ENCODE data around the gene CYSTM1.
"Not testable (repeated sequence)": the region's sequence is repeated elsewhere in the genome, so short reads cannot be mapped to it uniquely, and the experiment has no call there.

The CYSTM1 gene

DNA sequence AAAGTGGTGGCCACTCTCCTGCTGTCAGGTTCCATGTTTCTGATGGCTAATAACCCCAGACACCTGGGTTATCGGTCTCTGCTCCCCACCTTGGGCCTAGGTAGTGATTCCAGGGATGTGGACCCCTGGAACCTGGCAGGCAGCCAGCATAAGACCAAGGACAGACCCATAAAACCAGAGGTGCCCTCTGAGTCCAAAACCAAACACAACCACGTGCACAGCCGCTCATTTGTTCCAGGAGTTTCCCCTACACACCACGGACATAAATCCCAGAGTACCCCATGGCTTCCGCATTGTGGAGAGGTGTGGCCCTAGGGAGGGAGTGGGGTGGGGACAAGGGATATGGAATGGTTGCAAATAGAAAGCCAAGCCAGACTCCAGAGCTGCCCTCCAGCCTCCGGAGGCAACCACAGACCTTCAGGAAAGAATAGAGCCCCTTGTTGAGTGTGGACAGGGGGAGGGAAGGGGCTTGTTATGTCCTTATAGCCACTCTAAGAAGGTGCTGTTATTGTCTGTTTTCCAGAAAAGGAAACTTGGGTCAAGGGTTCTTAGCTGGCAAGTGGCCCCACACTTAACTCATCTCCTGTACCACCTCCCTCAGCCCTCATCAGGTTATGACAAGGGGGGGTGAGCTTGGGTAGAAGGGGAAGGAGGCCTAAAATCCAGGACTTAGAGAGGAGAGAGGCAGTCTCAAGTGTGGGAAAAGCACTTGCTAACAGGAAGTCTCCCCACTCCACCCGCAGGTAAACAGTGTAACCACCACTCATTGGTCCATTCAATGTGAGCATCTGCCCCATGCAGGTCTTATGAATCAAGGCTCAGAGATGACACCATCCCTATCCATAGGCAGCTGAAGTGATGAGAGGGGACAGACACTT lies 23.6 kb upstream of the CYSTM1 start:
- no peak for DNase-seq

DNA sequence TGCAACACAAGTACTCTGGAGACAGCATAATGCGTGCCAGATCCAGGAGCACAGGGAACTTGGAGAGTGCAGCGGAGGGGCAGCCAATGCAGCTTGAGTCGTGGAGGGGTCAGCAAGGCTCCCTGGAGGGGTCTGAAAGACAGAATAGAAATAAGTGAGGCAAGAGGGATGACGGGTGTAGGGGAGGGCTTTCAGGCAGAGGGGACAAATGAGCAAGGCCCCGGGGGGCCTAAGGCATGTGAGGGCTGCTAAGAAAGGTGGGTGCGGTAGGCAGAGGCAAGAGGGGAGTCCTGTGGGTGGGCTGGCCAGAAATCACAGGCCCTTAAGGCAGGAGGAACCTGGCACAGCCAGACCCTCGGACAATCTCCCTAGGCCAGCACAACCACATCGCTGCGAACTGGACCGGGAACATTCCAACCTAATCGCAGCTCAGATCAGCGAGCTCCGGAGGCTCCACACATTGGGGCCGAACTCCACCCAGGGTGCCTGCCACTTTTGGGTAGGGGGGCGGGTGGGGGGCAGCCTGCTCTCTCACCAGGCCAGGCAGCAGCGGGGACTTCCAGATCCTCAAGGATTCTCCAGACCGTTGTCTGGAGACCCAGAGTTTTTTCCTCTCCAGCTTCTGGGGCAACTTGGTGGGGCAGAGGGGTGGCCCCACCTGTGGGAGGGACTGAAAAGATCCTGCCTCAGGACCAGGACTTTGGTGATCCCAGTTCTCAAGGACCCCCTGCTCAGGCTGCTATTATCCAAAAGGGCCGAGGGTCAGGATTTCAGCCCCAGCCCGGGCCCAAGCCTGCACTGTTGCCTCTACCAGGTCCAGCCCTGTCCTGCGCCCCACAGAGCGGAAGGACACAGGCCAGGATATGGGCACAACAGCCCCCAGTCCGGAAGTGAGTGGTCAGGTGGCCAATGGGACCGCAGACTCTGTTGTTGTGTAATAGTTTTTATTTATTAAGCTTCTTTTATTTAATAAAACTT lies 22.7 kb upstream of the CYSTM1 start:
- DNase-seq, result no peak

DNA sequence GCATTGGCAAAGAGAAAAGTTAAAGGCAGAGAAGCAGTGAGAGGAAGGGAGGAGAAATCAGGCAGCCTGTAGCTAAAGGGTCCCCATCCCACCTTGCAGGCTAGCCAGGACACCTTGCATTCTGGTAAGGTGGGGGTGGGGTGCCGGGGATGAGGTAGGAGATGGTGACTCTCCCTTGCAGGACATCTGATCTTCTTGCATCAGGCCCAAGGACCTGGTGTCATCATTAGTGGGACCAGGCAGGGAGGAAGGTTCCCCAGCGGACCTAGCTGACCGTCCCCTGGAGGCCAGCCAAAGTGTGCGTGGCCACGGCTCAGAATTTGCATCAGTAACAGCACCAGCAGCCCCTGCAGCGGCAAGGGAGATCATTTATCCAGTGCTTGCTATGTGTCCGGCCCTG lies 21.7 kb upstream of the CYSTM1 start:
- DNase-seq, result no peak

DNA sequence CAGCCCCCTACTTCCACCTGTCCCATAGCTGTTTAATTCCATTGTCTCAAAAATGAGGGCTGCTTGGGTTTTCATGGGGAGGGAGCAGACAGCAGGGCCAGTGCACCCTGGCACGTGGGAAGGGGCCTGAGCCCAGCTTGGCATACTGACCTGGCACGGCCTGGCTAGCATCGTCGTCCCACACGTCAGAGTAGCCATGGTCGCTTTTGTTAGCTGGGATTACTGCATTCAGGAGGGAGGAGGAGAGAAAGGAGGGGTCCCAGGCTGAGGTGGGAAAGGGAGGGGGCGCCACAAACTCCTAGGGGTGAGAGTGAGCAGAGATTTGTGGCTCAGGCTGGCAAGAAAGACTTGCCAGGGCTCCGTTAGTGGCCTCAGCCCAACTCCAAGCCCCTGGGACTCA lies 21.1 kb upstream of the CYSTM1 start:
- DNase-seq, result no peak

DNA sequence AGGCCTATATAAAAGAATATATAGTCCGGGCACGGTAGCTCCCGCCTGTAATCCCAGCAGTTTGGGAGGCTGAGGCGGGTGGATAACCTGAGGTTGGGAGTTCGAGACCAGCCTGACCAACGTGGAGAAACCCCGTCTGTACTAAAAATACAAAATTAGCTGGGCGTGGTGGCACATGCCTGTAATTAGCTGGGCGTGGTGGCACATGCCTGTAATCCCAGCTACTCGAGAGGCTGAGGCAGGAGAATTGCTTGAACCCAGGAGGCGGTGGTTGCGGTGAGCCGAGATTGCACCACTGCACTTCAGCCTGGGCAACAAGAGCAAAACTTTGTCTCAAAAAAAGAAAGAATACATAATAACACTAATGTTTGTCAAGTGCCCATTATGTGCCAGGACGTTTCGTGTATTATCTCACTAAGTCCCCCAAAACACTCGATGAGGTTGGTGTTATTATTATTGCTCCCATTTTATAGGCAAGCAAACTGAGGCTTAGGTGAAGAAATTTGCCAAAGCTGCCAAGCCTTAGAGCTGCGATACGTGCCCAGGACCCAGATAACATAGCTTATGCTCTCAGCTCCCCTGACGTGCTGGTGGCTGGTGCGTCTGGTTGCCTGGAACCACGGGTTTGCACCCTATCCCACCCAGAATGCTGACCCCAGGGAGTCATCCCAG lies 20.1 kb upstream of the CYSTM1 start:
- DNase-seq, result not testable (repeated sequence)

DNA sequence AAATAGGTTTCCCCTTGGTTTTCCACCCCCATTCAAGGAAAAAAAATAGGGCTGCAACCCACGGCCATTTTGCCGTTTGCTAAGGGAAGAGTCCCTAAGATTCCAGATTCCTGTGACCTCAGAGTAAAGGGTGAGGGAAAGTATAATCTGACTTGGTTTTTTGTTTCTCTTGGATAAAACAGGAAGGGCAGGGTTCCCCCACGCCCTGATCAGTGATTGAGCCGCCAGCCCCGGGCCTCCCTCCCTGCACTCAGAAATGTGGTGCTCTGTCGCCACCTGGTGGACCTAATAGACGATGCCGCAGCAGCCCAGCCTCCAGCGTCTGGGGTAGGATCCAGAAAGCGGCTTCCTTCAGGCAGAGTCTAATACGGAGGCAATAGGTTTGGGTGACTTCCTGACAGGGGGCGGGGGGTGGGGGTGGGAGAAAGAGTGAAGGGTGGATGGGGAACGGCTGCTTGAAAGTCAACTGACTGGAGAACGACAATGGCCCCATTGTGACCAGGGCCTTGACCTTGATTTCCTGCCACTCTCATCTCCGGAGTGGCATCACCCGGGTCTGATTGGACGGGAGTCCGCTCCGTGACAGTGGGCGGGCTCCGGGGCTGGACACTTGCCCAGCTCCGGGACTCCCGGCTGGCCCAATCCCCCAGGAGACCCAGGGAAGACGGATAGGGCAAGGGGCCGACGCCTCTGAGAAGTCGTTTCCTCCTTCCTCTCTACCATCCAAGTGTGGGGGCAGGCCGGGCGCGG lies 17.8 kb upstream of the CYSTM1 start:
- peak; percentile 84 for DNase-seq

DNA sequence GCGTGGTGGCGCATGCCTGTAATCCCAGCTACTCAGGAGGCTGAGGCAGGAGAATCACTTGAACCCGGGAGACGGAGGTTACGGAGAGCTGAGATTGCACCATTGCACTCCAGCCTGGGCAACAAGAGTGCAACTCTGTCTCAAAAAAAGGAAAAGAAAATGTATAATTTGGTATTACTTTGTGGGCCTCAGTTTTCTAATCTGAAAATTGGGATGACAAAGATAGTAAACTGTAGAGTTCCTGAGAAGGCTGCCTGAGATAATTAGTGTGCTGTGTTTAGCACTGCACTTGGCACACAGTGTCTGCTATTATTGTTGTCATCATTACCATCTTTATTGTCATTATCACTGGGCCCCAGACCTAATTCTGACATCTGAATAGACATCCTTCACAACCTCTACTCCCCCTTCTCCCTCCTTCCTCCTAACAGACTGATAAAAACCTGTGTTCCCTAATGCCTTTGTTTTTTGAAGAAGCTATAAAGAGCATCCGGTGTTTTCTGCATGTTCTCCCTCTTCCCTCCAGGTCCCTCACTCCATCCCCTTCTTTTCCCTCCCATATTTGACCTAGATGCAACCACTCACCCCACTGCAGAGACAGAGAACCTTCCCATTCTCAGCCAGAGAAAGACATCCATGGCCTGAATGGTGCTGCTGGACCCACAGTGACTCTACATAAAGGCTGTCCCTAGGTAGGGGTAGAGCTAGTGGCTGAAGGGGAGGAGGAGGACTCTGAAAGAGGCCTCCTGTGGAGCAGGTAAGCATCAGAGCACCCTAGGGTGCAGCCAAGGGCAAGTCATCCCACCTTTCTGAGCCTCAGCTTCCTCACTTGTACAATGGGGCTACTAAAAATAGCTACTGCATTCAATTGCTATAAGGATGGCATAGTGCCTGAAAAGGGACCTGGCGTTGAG lies 15.7 kb upstream of the CYSTM1 start:
- DNase-seq, result no peak

DNA sequence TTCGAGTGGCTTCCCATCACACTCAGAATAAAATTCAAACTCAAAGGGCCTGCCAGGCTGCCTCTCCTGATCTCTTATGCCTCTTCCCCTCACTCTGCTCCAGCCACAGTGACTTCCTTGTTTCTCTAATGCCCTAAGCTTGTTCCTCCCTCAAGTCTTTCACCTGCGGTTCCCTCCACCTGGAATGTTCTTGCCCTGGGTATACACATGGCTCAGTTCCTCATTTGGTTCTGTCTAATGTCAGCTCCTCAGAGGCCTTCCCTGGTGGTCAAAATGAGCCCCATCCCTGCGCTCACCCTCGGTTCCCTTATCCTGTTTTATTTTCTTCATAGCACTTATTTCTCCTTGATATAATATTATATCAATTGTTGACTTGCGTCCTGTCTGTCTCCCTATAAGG lies 12.7 kb upstream of the CYSTM1 start:
- no peak for DNase-seq

DNA sequence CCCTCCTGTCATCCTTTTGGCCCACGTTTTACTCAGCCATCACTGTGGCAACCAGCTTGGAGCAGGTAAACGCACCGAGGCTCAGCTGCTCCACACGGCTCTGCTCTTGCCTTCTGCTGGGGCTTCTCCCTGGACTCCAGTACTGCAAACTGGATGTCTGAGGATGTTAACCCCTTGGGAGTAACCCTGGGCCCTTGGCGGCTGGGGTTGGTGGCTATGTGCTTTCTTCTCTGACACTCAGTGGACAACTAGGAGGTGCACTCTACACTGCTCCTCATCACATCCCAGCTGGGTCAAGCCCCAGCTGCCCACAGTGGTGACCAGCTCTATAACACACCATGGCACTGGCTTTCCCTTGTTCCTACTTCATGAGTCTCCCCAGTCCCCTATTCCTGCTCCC lies 12.2 kb upstream of the CYSTM1 start:
- DNase-seq, result no peak

DNA sequence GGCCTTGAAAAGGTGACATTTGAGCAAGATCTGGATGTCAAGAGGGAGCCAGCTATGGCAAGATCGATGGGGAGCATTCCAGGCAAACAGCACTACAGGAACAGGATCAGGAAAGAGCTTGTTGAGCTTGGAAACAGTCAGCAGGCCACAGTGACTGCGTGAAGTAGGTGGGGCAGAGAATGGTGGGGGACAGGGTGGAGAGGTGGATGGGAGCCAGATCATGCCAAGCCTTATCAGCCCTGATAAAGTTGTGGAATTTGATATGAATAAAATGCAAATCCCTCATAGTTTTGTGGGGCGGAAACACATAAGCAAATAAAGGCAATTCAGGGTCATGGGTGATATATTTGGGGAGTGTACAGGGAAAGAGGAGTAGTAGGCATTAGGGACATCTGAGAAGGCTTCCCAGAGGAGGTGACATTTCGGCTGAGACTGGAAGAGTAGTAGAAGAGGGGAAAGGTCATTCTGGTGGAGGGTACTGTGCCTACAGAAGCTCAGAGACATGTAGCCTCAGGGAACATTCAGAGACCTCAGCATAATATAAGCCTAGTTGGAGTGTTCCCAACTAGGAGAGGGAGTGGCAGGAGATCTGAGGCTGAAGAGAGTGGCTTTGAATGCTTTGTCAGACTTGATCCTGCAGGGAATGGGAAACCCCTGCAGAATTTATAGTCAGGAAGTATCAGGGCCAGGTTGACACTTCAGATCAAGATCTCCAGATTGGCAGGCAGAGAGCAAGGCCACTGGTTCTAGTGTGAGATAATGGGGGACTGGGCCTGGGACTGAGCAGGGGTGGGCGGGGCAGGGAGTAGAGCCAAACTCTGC lies 9.7 kb upstream of the CYSTM1 start:
- DNase-seq, result no peak

DNA sequence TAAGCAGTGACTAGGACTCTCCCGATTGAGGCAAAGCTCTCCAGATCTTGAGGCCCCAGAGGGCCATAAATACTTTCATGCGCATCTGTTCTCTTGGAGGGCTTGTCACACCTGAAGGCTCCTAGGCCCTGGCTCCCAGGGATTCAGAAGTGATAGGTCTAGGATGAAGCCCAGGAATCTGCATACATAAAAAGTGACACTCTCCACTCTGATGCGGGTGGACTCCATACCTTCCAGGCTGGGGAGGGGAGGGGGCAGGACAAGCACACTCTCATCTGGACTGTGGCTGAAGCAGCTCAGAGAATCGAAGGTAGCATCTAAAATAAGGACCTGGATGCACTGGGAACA lies 9.1 kb upstream of the CYSTM1 start:
- DNase-seq, result no peak

DNA sequence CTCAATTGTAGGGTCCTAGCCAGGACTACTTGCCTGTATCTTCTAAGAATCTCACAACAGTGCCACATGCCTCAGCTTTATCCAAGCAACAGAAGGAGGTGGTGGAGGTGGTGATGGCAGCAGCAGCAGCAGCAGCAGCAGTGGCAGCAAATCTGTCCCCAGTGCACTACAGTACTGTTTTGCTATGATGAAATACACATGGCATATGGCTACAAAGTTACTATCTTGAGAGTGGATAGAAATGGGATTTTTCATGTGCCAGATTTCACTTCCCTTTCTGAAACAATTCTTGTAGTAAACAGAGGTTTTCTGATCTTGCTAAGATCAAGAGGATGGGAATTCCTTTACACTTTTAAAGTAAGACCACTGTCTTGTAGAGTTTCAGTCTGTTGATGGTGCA lies 8.1 kb upstream of the CYSTM1 start:
- no peak for DNase-seq

DNA sequence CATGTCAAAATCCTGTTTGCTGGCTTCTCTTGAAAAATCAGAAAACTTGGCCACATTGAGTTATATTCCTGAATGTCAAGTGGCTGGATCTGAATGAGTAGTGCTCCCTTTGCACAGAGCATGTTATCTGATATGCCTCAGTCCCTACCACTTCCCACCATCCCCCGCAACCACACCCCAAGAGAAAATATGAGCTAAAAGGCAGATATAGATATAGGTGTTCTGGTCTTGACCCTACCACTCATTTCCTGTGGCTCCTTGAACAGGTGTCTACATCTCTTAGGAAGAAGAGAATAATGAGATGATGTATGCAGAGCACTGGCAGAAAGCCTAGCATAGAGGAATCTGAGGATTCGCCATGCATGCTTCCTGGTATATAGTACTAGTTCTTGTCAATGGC lies 6.6 kb upstream of the CYSTM1 start:
- DNase-seq, result no peak

DNA sequence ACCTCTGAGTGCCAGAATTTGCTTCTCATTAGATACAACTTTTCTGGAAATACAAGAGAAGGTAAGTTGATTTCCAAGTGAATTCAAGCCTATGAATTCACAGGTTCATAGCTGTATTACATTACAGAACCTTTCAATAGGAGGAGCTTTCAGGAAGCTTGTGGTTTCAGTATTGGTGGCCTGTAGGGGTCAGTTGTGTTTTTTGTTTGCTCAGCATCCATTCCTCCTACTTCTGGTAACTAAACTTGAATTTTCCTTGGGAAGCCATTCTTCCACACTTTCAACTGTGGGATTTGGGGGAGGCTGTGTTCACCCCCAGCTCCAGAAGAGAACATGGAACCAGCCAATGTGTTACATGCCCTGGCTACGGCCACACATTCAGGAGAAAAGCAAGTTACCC lies 5.6 kb upstream of the CYSTM1 start:
- no peak for DNase-seq

DNA sequence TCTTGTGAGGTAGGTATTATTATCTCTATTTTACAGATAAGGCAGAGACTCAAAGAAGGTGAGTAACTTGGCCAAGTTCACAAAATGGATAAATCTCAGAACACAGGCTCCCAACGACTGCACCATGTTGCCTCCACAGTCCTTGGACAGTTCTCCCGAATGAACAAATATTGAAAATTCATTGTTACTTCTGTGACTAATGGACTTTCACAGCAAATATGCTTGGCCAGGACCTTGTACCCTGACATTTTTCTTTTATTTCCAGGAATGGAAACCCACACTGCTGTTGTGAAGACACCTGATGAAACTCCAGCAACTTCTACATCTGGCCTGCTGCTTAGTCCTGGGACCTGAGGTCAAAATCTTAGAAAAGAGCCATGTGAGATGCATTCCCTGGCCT lies 2.5 kb upstream of the CYSTM1 start:
- DNase-seq, result no peak

DNA sequence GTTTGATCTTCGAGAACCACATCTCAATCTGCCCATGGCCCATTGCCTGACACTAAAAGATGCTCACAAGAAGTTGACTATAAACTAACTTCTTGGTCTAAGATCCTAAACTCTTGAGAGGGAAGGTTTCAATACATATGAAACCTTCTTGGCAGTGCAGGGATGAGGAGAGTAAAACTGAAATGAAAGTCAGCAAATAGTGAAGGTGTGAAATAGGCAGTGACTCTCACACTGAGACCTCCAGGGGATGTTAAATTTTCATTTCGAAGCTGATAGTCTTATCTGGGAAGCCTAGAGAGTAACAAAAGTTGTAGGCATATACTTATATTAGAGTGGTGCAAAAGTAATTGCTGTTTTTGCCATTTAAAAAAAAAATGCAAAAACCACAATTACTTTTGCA lies 974 bp upstream of the CYSTM1 start:
- no peak for DNase-seq

DNA sequence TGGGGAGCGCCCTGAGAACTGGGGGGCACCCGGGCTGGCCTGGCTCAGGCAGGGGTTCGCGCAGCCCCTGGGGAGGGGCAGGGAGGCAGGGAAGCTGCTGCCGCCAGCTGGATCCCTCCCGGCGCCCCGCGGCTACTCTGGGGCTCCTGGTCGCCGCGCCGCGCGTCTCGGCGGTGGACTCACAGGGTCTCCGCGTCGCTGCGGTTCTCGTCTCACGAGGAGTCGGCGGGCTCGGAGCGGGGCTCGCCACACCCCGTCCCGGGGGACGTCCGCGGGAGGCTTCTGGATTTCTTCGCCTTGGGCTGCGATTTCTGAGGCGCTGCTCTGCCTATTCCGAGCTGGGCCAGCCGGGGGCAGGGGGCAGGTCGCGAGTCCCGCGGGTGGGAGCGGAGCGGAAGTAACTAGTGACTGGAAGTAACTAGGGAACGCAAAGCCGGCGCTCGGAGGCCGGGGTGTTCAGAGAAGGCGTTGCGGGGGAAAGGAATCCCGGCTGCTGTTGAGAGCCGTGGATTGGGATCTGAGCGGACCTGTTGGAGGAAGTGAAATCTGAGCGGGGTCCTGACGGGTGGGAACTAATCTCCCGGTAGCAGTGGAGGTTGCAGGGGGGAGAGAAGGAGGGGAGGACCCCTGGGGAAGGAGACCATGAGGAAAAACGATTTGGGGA lies 511 bp downstream of the CYSTM1 start:
- DNase-seq, result peak; percentile 69

DNA sequence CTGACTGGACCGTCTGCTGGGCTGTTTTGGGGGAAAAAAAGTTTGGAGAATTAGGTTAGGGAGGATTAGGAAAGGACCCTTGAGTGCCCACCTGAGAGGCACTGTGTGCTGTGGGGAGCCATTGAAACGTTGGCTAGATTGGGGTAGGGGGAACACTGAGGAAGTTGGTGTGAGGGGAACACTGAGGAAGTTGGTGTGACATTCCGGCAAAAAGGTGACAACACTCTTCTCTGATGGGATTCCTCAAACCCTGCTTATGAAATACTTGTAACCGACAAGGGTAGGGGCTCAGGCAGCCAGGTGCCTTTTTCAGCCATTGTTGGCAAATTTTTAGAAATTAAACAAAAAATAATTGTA lies 1.0 kb downstream of the CYSTM1 start:
- DNase-seq, result no peak

DNA sequence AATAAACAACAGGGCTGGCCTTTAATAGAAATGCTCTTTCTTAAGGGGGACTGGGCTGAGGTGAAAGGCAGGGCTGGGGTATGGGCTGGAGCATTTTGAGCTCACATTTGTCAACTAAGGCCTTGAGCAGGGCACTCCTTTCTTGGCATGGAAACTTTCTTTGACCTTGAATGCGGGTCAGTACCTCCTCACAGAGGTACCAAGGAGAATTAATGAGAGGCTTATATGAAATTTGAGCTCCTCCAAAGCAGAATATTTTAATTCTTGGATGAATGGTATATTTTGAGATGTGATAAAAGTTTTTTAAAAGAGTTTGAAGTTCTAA lies 3.1 kb downstream of the CYSTM1 start:
- DNase-seq, result no peak

DNA sequence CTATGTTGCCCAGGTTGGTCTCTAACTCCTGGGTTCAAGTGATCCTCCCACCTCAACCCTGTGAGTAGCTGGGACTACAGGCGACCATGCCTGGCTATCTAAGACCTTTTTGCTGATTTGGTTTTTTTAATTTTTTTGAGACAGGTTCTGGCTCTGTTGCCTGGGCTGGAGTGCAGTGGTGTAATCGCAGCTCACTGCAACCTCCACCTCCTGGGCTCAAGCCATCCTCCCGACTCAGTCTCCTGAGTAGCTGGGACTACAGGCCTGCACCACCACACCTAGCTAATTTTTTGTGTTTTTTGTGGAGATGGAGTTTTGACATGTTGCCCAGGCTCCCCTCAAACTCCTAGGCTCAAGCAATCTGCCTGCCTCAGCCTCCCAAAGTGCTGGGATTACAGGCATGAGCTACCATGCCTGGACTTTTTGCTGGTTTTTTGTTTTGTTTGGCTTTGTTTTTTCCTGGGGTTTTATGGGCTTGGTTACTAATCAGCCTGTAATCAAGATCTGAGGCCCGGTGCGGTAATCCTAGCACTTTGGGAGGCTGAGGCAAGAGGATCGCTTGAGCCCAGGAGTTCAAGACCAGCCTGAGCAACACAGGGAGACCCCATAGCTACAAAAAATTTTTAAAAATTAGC lies 3.6 kb downstream of the CYSTM1 start:
- no peak for DNase-seq
